Placental pericyte (primary cell): ENCODE measurements around the gene SPOCD1. TPM values are rescaled to one million over a fixed set of nuclear protein-coding genes. Genes with fewer than 3 reads are reported as not detected.

Experiments used
- small RNA-seq: library from RNA; depleted of rRNA; stranded (forward); fragments of <200 nt; gene quantifications from one replicate; pipeline ENCODE3, GENCODE V24; 2012; ENCODE audit warnings: low replicate concordance
- total RNA-seq: library from RNA; depleted of rRNA; stranded (reverse); fragments of >200 nt; gene quantifications from 2 replicates; pipeline ENCODE4 v1.2.3, GENCODE V29; 2012

SPOCD1 gene
- total RNA-seq, result 56.7 and 148 TPM in 2 replicates

DNA sequence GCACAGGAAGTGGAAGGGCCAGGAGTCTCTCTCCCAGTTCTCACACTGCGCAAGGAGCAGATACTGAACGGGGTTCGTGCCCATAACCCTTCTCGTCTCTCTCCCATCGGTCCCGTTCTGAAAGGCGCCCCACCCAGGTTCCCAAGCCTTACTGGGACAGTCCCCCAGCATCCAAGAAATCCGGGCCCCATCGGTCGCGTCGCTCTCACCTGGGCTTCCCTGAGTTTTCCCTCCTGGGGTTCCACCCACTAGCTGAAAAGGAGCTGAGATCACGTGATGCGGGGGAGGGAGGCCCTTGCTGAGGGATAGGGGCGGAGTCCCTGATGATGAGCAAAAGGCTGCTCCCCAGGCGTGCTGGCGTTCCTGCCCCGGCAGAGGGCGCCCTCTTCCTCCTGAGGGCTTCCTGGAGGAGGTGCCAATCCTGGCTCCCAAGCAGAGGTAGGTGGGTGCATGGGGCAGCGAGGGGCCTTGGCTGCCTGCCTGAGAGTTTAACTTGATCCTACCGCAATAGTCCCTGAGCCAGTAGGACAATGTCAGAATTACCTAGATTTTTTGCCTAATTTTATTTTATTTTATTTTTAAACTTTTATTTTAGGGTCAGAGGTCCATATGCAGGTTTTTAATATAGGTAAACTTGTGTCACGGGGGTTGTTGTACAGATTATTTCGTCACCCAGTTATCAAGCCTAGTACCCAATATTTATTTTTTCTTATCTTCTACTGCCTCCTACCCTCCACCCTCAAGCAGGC is at the start of gene SPOCD1:
Gene SPOCD1, minus strand, starts transcription at position 271 of the 749 bp plus-strand sequence. CDS start 689 bp downstream, outside the sequence.

DNA sequence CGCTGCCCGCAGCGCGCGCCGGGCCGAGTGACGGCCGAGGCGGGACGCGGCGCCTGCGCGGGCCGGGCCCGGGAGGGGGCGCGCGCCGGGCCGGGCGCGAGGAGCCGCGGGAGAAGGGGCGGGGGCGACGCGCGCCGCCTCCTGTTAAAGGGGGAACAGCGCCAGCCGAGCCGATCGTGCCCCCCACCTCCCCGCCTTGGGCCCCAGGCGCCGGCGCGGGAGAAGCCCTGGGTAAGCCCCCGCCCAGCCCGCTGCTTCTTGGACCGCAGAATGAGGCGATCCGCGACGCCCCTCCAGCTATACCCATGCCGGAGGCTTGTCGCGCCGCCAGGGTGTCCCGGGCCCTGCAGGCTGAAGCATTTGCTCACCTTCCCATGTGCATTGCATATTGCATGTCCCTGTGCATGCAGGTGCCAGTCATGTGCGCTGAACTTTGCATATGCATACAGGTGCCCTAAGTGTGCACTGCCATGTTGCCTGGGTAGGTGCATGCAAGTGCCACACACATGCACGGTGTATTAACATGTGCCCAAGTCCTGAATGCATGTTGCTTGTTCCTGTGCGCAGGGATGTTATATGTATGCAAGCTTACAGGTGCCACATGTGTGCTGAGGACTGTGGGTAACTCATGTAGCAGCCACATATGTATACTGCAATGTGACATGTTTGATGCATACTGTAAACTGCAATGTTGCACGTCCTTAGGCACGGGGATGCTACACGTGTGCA is 51.3 kb downstream of the SPOCD1 start, which contains the start of gene ADGRB2:
Gene ADGRB2, minus strand, starts transcription at position 29 of the 729 bp plus-strand sequence. CDS start 7,119 bp downstream, outside the sequence.

Small RNA genes lying within 50 kb of the gene (small RNA-seq; reads per million reads assigned to genes)
- gene MIR4254, result not detected

Other genes starting within 250 kb of the SPOCD1 start
- gene TINAGL1, start 239.5 kb downstream of the SPOCD1 start, total RNA-seq, result 13.5 and 65.9 TPM in 2 replicates
- gene HCRTR1, start 198.3 kb downstream of the SPOCD1 start, total RNA-seq, result not detected in 2 replicates
- 92.9 and 103 TPM in 2 replicates for gene PEF1, start 171.1 kb downstream of the SPOCD1 start, total RNA-seq
- 101 and 309 TPM in 2 replicates for gene COL16A1, start 112.0 kb downstream of the SPOCD1 start, total RNA-seq
- 14.0 and 15.5 TPM in 2 replicates for gene ADGRB2, start 51.7 kb downstream of the SPOCD1 start, total RNA-seq
- gene PTP4A2, start 122.3 kb upstream of the SPOCD1 start, total RNA-seq, result 514 and 642 TPM in 2 replicates
- gene KHDRBS1, start 197.8 kb upstream of the SPOCD1 start, total RNA-seq, result 49.0 and 61.4 TPM in 2 replicates